GM18951 (cell line): Measurements from ENCODE around the gene RCN1.
A peak's percentile ranks its signal among the peaks of the same experiment; 100 is the strongest.
"Not testable (repeated sequence)": the region's sequence is repeated elsewhere in the genome, so short reads cannot be mapped to it uniquely, and the experiment has no call there.

ENCODE experiments used
- POLR2A ChIP-seq: IDR thresholded peaks from 4 replicates; pipeline ENCODE4 v1.6.1; 2011; ENCODE audit warnings: mild to moderate bottlenecking; ENCODE audit not compliant: insufficient read length, insufficient read depth; ENCODE audit errors: extremely low read depth
- in situ Hi-C: fragments of 300-500 bp; cut with MboI; formaldehyde crosslinking; loops from one replicate; pipeline ENCODE4 v1.12.0; 2022; ENCODE audit warnings: low sequenced_read_pairs, mixed read lengths, inconsistent platforms; ENCODE audit not compliant: unreplicated experiment

The RCN1 gene

DNA sequence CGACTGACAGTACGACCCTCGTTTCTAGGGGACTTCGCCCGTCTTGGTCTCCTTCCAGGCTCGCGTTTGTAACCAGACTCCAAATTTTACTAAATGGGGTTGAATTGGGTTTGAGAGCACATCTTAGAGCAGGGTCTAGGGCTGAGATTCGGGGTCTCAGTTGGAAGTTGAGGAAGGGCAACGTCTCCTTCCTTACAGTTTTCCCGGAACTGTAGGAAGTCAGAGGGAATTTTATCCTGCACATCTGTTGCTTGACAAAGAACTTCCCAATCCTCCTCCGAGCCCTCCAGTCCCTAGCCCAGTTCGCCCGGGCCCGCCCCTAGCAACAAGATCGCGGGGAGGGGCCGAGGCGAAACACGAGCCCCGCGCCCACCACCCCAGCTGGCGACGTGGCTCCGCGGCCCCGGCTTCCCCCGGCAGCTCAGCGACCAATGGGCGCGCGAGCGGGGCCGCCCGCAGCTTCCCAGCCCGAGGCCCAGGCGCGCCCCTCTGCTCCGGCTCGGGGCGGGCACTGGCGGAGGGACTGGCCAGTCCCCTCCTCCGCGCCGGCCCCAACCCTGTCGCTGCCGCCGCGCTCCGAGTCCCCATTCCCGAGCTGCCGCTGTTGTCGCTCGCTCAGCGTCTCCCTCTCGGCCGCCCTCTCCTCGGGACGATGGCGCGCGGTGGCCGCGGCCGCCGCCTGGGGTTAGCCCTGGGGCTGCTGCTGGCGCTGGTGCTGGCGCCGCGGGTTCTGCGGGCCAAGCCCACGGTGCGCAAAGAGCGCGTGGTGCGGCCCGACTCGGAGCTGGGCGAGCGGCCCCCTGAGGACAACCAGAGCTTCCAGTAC is at the start of gene RCN1:
Gene RCN1, plus strand, starts transcription at position 530 of the 826 bp plus-strand sequence. Its CDS starts 123 bp downstream, at position 653.
- TF ChIP-seq POLR2A: peak; percentile 55
- in situ Hi-C loops: no loop called here

DNA sequence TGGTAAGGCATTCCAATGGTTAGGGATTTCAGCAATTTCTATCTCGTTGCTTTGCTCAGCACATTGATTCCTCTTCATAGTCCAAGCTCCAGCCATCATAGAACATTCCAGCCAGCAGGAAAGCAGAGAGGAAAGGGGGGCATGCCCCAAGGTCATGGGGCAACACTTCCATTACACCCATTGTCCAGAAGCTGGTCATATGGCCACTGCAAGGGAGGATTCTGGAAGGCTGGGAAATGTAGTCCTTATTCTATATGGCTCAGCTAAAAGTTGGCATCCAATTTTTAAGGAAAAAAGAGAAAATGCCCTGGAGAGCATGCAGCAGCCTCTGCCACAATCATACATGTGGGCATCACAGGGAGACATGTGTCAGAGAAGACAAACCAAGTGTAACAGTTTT is 47.1 kb upstream of the RCN1 start:
- in situ Hi-C loops: no loop called here
- TF ChIP-seq POLR2A: no peak

DNA sequence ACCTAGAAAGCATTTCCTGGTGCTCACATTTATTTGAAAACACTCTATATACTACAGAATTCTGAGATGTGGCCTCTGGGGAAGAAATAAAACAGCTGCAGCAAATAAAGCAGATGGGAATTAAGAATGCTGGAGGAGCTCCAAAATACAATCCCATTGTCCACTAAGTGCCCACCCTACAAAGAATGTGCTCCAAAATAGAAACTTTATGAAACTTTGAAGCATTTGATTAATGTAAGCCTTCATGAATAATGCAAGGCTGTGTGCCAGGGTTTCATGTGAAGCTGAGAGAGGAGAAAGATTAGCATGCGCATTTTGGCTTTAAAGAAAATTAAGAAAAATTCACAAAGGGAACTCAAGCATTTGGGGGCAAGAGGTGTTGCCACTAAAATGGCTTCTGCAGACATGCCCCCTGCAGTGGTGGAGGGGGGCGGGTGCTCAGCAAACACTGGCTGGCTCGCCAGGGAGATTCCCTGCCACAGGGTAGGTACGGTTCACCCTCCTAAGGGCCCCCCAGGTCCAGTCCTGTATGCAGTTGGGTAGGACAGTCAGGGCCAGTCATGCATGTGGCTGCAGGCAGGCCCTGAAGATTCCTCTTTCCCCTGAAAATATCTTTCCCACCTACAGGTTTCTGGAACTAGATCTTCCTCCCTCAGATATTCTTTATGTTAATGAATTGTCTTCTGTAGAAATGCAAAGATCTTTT is 46.6 kb upstream of the RCN1 start:
- in situ Hi-C loops: no loop called here
- no peak for TF ChIP-seq POLR2A

DNA sequence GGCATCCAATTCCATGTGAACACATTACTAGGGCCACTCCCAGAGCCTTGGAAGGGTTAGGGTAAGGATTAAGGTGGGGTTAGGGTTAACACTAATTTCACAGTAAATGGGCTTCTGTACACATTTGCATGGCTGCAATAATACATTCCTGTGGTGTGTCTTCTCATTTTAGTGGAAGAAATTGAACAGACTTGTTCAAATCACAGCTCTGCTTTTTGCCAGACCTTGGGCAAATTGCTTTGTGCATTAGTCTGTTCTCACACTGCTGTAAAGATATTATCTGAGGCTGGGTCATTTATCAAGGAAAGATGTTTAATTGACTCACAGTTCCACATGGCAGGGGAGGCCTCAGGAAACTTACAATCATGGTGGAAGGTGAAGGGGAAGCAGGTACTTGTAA is 45.4 kb upstream of the RCN1 start:
- in situ Hi-C loops: no loop called here
- TF ChIP-seq POLR2A: no peak

DNA sequence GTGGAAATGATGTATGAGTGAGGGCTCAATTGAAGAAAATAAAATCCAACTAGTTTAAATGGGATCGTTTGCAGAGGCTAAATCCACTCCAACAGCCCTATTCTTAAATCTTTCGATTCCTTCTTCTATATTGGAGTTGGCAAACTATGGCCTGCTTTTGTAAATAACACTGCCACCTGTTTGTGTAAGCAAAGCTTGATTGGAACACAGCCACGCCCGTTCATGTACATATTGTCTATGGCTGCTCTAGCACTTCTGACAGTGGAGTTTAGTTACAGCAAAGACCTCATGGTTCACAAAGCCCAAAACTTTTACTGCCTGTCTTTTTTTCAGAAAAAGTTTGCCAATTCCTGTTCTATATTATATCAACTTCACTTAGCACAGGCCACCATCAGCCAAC is 40.6 kb upstream of the RCN1 start:
- TF ChIP-seq POLR2A: no peak
- in situ Hi-C loops: no loop called here

DNA sequence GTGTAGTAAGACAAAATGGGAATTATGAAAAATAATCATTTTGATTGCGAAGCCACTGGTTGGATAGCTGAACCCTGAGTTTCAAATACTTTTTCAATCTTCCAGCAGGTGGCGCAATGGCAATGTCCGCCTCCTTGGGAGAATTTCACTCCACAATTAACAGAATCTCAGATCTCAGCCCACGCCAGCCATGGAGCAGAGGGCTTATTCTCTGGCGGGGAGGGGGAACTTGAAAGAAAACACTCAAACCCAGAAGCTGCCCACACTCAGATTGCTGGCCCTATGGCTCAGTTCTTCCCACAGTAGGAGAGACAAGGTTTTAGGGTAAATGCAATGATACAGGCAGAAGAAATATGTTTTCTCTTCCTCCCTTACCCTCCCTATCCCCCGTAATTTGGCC is 38.7 kb upstream of the RCN1 start:
- no peak for TF ChIP-seq POLR2A
- in situ Hi-C loops: no loop called here

DNA sequence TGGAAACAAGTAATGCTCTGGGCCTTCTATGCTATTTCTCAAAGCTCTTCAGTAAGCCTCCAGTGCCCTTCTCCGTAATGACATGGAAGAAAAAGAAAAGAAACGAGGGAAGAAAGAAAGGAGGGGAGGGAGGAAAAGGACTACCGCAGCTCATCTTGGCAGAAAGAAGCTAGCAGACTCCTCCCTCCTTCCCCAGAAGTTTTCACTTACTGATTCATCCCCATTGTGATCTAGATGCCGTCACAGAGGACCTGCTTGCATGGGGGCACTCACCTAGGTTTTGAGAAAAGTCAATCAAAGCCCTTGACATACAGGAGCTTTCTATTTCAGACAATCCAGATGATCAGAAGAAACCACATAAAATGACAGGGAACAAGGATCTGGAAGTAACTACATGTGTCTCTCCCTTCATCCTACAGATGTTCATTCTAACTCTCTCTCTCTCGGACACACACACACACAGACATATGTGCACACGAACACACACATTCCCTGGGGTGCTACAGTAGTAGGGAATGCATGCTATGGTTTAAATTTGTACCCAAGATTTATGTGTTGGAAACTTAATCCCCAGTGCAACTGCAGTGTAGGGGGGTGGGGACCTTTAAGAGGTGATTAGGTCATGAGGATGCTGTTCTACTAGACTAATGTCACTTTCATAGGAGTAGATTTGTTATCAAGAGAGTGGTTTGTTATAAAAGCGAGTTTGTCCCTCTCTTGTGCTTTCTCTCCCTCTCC is 37.6 kb upstream of the RCN1 start:
- no peak for TF ChIP-seq POLR2A
- in situ Hi-C loops: no loop called here

DNA sequence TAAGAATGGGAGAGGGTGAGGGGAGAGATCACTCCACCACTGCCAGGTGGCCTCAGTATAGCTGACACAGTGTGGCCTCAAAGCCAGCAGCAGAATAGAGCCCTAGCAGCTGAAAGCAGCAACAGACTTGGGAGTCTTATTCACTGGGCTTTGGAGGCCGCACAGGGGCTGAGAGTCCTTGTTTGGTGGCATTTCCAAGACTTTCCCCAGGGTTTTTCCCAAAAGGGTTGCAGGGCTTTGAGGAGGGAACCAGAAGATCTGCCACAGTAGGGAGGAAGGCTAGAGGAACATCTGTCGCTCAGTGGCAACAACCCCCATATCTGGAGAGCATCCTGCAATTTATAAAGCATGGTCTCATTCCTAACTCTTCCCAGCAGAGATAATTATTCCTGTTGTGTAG is 35.0 kb upstream of the RCN1 start:
- in situ Hi-C loops: loop anchor here (5.0 kb wide), 1 partner anchor 111 kb away; no protein-coding TSS in a partner anchor
- TF ChIP-seq POLR2A: no peak

DNA sequence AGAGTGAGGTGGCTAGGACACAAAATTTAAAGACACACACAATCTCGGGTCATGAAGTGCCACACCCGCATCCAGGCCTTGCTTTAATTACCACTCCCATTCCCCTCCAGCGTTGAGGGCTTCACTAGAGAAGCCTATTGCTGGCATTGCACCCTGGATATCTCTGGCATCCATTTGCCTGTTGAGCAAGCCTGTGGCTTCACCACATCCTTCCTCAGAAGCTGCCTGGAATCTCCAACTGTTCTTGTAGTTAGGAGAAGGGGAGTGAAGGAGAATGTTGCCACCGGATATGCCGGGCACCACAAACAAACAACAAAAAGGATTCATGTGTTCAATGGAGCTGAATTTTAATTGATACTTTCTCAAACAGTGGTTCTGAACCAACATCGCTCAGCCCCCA is 34.4 kb upstream of the RCN1 start:
- in situ Hi-C loops: loop anchor here (5.0 kb wide), 1 partner anchor 111 kb away; no protein-coding TSS in a partner anchor
- TF ChIP-seq POLR2A: no peak

DNA sequence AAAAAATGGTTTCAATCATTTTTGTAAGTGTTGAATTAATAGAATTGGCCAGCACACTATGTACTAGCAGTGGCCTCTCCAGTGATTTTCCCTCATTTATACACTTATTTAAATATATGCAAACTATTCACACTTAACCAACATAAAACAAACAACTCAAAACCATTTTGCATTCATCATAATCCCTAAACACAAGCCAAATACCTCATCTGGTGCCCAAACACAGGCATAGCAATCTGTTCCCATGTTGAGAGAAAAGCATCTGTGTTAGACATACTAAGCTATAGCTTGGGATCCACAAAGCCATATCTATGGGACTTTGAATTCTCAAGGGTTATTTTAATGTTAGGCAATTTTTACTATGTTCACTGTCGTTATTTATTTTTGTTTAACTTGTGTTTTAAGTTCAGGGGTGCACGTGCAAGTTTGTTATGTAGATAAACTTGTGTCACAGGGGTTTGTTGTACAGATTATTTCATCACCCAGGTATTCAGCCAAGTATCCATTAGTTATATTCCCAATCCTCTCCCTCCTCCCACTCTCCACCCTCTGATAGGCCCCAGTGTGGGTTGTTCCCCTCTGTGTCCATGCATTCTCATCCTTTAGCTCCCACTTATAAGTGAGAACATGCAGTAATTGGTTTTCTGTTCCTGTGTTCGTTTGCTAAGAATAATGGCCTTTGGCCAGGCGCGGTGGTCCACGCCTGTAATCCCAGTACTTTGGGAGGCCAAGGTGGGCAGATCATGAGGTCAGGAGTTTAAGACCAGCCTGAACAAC is 31.0 kb upstream of the RCN1 start:
- no peak for TF ChIP-seq POLR2A
- in situ Hi-C loops: loop anchor here (5.0 kb wide), 1 partner anchor 107 kb away; no protein-coding TSS in a partner anchor

DNA sequence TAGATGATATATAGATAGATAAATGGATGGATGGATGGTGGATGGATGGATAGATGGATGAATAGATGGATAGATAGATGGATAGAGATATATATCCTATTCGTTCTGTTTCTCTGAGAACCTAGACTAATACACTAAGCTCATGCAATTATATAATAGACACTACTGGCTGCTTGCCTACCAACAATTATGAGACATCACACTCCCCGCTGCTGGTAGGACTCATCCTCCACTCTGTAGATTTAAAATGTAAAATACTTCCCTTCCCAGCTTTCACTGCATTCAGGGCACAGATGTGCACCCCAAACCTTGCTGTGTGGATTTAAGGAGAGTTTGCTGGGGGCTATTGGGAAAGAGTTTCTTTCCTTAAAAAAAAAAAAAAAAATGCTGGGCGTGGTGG is 28.3 kb upstream of the RCN1 start:
- TF ChIP-seq POLR2A: no peak
- in situ Hi-C loops: no loop called here

DNA sequence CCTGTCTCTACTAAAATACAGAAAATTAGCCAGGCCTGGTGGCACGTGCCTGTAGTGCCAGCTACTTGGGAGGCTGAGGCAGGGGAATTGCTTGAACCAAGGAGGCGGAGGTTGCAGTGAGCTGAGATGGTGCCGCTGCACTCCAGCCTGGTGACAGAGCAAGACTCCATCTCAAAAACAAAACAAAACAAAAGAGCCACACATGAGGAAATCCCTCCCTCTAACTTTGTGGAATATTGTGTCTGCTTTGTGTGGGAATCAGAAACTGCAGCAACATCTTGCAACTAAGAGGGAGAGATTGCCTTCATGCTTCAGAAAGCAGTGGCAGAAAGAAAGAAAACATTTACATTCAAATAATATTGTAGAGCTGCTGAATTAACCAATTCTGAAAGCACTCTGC is 27.8 kb upstream of the RCN1 start:
- in situ Hi-C loops: not testable (repeated sequence)

DNA sequence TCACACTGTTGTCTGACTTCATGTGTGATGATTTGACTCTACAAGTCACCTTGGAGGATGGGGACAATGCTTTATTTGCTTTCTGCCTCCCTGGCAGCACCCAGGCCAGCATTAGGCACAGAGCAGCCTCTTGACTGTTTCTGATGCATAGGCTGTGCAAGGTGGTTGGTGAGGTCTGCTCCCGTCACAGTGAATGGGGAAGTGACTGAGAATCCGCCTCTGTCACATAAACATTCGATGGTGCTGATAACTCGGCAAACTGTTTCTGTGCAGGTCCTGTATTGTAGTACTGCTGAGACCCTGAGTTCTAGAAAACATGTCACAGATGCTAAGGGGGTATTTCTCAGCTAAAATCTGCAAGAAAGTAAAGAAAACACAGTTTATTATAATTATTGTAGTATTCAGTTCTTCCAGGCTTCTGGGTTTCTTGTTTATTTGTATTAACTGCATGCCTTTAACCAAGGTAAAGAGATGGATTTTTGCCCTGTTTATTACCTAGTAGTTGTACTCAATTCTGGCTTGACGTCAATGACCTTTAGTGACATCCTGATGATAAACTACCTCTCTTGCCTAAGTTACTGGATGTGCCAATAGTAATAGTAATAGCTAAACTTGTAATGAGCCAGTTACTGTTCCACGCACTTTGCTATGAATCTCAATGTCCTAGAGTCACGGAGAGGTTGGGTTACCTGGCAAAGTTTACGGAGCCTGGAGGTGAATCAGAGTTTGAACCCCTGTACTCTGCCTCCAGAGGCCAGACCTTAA is 24.8 kb upstream of the RCN1 start:
- in situ Hi-C loops: no loop called here
- TF ChIP-seq POLR2A: no peak
